HG03558 (cell line): Measurements from ENCODE around the gene TEKT3.

Experiments used
- ATAC-seq: cut with Tn5 transposase; IDR thresholded peaks from one replicate; pipeline ENCODE4 v1.9.1; 2021; ENCODE audit warnings: moderate number of reproducible peaks; ENCODE audit not compliant: unreplicated experiment; ENCODE audit errors: extremely low read depth

TEKT3 gene

DNA sequence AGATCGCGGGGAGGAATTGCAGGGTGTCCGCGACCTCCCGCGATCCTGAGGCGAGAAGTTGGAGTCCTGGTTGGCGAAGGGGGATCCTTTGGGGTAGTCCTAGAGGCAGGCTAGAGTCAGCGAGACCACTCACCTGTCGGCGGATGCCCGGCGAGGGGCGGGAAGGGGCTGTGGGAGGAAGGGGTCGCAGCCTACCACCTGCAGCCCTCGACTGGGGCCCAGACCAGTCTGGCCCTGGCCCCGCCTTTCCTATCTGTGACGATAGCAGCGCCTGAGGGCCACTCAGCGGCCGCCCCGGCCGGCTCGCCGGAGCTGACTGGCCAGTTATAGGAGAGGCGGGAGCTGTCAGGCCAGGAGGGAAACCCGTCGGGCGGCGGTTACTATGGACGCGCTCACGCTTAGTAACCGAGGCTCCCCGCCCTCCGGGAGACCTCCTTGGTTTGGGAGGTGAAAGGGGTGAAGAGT, at the start of gene TEKT3:
TEKT3 (minus strand) TSS at position 213 of the 465 bp plus-strand sequence. CDS start 10,012 bp downstream, outside the sequence.
- ATAC-seq = no peak

DNA sequence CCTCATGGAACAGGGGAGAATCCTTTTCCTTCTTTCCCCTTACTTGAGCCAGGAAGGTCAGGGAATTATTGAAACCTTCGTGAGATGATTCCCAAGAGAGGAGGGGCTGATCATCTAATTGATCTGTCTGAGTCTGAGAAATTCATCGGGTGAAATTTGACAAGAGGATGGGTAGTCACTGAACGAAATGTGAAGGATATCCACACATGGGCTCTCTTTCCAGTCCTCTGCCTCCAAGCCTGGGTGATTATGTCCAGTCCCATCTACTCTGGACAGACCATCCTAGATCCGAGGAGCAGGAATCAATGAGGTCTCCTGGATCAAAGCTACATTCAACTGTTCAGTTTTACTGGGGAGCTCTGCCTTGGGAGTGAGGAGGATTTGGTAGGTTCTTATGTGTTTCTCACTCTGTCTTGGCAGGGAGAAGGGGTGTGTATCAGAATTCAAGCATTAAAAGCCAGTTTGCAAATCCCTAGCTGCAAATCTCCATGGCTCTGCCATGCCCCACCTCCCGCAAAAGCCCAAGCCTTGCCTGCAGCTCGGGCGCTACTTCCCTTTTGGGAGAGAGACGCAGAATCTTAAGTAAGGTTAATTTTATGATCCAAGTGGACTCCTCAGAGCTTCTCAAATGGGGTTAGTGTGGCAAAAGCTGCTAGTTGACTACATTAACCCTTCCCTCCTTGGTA, 47.1 kb upstream of the TEKT3 start:
- ATAC-seq = no peak

DNA sequence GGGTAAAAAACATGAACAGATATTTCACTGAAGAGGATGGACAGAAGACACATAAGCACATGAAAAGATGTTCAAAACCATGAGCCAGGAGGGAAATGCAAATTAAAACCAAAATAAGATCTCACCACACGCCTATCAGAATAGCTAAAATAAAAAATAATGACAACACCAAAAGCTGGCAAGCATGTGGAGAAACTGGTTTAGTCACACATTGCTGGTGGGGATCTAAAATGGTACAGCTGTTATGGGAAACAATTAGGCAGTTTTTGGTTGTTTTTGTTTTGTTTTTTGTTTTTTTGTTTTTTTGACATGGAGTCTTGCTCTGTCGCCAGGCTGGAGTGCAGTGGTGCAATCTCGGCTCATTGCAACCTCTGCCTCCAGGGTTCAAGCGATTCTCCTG, 44.7 kb upstream of the TEKT3 start:
- no peak for ATAC-seq

DNA sequence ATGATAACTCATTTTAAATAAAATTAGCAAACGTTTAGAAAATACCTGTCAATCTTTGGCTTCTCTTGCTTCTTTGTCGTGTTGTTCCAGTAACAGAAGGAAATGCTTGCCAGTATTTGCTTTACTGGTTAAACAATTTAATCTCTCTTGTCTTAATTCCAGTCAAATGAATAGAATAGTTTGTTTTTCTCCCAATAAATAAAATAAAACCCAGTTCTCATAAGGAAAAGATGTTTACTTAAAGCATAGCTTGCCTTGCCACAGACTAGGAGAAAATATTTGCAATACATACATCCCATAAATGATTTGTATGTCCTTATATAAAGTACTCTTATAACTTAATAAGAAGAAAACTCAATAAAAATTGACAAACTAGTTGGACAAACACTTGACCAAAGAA, 43.9 kb upstream of the TEKT3 start:
- ATAC-seq = no peak

DNA sequence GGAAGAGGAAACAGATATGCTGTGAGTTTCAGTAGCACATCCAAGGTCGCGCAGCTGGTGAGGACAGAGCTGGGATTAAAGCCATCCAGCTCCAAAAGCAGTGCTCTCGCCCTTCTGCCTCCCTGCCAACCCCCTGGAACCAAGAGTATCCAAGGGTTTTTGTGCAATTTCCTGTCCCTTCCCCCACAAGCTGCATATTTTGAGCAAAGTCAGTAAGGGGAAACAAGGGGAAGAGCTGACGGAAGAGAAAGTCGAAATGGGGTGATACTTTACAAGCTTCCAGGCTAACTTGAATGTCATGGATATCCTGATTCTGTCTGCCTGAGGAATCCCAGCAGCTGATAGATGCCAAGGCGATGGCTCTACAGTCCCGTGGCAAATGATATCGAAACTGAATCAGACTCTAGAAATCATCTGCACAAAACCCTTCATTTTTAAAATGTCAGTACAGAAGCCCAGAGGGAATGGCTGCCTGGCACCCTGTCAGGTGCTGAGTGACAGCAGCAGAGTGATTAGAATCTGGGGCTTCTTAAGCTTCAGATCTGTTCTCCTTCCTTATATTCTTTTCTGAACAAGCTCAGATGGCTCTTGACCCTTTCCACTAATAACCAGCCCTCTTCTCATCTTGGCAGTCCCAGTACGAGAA, 42.9 kb upstream of the TEKT3 start:
- no peak for ATAC-seq

DNA sequence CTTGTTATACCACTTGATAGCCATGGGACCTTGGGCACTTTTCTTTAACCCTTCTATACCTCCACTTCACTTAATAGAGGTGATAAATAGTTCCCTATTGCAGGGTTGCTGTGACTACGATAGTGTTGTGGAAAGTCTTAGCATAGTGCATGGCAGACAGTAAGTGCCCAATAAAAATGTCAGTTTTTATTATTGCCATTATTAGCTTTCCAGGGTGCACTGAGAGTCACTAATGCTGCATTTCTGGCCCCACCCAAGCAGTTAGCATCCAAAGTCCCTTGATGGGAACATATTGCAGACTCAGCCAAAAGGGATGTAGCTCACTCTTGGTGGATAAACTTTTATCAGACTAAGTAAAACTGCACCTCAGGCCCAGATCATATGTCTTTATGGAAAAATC, 41.5 kb upstream of the TEKT3 start:
- no peak for ATAC-seq

DNA sequence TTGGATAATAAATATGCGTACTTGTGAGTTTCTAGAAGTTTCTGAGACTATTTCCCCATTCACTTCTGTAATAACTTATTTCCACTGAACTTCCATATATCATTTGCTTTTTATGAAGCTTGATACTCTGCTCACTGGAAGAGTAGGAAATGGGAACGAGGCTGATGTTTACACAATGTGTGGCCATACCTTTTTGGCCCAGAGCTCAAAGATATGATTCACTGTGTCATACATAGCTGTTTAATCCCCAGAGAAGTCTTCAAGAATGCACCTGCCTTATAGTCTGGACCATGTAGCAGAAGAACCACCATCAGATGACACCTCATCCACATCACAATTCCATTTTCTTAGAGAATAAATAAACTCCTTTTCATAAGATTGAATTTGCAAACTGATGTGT, 40.3 kb upstream of the TEKT3 start:
- ATAC-seq = no peak

DNA sequence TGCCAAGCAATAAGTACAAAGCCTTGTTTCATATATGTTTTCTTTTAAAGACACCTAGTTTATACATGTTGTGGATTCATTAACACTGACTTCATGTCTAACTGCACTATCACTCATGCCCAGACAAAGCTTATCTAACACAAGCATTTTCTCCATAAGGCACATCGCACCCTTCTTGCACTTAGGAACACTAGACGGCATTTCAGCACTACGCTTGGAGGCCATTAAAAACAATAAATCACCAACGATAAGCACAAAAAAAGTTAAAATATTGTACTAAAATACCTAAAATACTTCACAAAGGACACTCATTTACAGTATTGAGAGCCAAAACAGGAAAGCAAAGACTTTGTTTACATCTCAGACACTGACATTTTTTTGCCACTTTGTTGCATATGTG, 39.0 kb upstream of the TEKT3 start:
- no peak for ATAC-seq

DNA sequence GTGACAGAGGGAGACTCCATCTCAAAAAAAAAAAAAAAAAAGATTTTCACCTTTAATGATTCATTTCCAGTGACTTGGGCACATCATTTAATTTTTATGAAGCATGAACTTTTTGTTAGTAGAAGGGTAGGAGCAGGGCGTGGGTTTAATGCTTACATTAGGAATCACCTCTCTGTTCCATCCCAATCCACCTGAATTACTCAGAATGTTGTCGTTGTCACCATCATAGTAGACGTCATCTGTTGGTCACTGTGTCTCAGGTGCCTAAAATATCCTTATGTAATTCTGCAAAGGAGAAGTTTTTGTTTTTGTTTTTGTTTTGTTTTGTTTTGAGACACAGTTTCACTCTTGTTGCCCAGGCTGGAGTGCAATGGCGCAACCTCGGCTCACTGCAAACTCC, 38.3 kb upstream of the TEKT3 start:
- ATAC-seq = no peak

DNA sequence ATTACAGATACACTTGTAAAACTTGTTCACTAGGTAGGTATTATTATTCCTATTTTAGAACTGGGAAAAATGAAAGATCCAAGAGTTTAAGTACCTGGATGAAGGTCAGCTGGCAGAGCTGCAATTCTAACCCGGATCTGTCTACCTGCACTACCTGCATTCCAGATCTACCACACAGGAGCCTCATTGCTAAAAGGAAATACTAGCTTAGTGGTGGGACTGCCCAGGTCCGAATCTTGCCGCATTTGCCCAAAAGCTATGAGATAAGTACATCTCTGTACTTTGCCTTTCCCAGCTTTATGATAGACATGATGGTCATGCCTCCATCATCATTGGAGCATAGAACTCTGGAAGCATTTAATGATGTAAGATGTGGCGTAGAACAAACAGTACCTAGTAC, 36.8 kb upstream of the TEKT3 start:
- no peak for ATAC-seq

DNA sequence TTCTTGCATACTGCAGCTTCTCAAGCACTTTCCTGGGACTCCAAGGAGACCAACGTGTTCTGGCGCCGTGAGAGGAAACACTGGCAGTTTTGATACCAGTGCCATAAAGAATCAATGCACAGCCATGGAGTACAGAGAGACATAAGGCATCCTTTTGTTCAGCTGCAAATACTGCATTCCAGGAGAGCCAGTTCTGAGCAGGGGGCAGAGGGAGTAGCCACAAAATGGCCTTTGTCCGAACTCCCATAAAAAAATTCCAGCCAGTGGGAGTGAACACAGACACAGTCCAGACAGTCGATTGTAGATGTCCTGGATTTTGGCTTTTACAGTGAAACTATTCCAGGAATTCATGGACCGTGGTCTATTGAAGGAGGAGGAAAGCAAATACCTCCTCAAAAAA, 36.2 kb upstream of the TEKT3 start:
- no peak for ATAC-seq

DNA sequence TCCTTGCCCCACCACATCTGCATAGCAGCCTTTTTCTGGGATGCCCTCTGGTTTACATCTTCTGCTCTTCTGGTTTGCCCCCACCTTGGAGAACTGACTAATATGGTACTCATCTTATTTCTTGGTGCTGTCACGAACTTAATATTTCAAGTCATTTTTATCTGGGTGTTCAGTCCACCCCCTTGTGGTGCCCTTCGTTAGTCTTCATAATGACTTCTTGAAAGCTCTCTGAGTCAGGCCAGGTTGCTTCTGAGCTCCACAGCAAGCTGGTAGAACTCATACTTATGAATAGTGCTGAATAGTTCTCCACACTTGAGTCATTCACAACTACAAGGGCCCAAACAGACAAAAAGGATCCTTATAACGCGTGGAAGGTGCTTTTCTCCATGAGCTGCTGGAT, 35.8 kb upstream of the TEKT3 start:
- ATAC-seq = no peak

DNA sequence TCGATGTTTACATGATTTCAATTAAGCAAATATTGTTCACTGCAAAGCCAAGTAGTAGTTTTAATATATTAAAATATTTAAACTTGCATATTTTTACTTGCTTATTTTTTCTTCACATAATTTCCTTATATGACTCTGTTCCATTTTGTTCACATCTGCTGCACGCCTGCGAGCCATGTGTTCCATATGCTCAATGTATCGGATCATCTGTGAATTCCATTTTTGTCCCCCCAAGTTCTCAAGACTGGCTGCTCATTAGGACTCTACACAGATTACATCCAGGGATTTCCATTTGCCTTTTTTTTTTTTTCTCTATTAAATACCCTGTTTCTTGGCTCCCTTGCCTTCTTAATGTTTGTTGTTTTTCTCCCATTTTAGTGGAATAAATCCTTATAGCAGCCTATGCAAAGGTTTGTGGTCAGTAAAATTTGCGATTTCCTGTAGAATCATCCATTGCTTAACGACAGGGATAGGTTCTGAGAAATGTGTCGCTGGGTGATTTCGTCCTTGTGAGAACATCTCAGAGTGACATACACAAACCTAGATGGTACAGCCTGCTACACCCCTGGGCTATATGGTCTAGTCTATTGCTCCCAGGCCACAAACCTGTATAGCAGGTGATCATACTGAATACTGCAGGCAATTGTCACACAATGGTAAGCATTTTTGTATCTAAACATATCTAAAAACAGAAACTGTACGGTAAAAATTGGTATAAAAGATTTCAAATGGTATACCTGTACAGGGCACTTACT, 30.2 kb upstream of the TEKT3 start:
- ATAC-seq = no peak

DNA sequence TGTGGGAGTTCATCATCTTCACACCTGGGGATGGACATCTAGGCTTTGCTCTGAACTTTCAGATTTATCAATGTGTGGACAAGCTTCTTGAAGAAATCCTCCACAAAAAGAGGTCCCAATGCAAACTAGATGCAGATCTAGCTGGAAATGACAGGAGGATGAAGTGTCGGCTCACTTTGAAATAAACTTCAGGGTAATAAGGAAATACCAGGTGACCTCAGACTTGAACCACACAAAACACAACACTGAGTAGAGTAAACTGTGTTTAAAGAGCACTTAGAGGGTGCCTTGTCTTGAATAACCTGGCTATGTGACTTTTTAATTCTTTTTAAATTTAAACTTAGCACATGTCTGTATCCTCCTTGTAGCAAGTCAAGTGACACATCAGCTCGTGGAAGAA, 27.2 kb upstream of the TEKT3 start:
- no peak for ATAC-seq

DNA sequence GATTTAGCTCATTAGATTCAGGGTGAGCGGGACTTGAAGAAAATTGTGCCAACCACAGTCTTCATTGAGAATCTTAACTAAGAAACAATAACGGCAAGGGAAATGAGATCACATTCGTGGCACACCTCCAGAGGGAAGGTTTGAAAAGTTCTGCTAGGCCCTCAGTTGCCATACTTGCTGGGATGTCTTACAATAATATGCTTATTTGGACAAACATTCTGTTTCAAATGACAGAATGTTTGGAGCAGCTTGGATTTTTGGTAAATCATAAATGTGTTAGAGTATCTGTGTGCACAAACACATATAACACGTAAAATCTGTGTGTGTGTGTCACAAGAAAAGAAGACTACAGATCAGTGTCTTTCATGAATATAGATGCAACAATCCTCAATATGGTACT, 24.6 kb upstream of the TEKT3 start:
- ATAC-seq = no peak

DNA sequence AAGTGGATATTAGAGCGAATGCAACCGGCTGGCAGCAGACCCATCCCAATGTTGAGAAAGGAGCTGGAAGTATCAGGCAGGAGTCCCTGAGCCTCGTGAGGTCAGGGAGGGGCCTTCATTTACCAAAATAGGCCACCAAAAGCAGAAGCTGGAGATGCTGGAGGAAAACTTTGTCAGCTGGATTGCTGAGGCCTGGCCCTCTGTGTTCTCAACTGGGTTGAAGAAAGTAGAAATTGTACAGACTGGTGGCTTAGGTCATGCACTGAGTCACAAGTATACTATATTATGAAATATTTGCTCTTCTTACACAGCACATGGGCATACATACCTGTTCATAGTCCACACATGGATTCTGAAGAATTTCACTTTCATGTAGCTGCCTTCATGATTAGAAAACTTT, 23.2 kb upstream of the TEKT3 start:
- no peak for ATAC-seq

DNA sequence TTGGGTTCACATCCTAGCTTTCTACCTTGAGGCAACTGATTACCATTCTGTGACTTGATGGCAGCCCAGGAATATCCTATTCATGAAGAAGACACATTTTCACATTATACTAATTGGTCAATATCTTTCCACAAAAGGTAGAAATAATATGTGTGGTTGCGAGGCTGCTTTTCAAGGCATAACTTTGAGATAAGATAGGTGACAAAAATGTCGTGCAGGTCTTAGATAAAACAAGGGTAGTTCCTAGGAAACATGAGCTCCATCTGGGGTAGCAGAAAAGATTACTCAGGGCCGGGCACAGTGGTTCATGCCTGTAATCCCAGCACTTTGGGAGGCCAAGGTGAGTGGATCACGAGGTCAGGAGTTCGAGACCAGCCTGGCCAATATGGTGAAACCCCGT, 22.3 kb upstream of the TEKT3 start:
- no peak for ATAC-seq

DNA sequence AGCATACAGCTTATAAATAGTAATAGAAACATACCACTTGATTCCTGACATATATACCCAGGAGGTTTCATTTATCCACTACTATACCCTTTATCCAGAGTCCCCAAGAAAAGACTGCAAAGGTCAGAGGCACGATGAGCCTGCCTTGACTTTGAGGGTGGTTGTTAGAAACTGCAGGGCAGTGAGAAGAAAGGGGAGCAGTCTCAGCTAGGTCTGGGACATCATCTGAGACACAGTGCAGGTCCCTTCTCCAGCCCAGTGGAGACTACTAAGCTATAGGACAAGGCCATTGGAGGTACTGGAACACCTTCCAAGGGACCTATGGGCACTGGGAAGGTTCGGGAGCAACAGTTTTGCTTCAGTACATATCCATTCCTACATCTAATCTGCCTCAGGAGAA, 20.2 kb upstream of the TEKT3 start:
- no peak for ATAC-seq

DNA sequence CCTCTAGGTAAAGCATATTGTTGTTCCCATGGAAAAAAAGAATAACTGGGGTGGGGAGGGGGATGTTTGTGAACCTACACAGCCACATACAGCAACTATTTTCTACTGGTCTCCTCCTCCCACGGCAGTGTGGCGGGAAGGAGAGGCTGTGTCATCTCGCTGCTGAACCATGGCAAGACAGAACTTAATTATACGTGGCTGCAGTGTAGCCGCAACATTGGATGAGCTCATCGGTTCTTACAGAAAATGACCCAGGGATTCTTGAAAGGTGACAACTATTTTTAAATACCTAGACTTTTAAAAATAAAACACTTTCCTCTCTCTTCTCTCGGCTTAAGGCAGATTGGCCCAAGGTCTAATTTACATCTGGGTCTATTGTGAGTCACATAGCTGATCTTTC, 19.8 kb upstream of the TEKT3 start:
- ATAC-seq = no peak

DNA sequence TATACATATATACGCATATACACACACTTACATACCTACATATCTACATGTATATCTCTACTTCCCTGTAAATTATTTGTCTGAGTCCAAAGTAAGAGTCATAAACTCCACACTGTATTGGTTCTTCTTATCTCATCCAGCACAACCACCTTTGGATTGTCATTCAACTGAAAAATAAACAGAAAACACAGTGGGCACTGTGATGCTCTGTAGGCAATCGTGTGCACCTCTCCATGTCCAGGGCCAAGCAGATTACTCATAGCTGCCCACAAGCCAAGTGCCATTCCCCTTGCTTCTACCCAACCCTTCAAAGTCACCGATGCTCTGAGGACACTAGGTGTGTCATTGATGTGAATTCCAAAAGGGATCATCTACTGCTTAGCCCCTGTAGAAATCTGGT, 12.9 kb upstream of the TEKT3 start:
- no peak for ATAC-seq

DNA sequence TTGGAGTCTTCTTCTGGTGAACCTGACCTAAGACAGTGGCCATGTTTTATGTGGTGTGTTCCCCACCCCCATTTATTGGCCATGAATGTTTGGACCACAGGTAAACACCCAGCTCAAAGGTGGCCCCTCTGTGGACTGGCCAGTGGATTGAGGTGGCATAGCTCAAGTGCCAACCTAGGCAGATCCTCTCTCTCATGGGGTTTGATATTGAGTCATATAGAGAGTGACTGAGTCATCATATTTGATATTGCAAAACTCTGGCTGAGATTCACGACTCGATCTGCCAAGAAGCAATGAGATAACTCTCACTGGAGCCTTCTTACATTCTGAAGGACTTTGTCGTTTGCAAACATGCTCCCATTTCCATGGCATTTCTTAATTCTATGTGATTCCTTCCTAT, 10.5 kb upstream of the TEKT3 start:
- ATAC-seq = no peak

DNA sequence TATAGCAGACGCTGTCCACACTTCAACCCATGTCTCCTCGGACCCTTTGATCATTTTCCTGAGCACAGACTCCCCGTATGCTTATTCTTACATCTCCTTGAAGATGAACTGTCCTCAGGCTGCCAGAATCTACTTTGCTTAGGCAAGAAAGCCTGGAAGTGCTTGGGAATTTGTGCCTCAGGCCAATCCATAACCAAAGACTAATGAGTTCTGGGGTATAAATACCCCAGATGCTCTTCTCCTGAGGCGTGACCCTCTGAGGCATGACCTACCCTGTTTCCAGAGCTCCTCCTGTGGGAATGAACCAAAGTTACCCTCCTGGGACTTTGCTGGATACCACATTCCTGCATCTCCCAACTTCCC, 10.1 kb upstream of the TEKT3 start:
- no peak for ATAC-seq
